Measurements from ENCODE around the gene HBG1. TPM values are rescaled to one million over a fixed set of nuclear protein-coding genes. Genes with fewer than 3 reads are reported as not detected.

Gene HBG1
- total and polyA plus RNA-seq, 3 donors from 2014 or later = not detected

GRCh38 chr11:5291207-5291838 is 41.7 kb upstream of the HBG1 start:
- Histone ChIP-seq H3K4me3 (no peak overlapping the region), H3K36me3 (ENCODE audit: low read depth, missing control alignments) (no peaks in the 10 kb centered on the region), H3K27me3 (no peaks in the 10 kb centered on the region), H3K9me3 (no peaks in the 10 kb centered on the region), H3K27ac (no peak overlapping the region), H3K4me1 (no peaks in the 10 kb centered on the region)
- DNase-seq = no peak
- WGBS, 2 donors = 77 to 90% methylated on average over 1 of the region's 1 CpG
- TF ChIP-seq POLR2A (IDR thresholded peaks at IDR 0.05) (no peak), CTCF (IDR thresholded peaks at IDR 0.05) (peak in 2 of 3 experiments; percentile 10 to 26)
- intact Hi-C loops (cut with DNase I; ENCODE audit: low total_unique reads) = no loop called here

GRCh38 chr11:5290106-5290505 is 40.4 kb upstream of the HBG1 start:
- Histone ChIP-seq H3K4me3 (no peak overlapping the region), H3K9me3 (no peaks in the 10 kb centered on the region), H3K27ac (no peak overlapping the region), H3K36me3 (ENCODE audit: low read depth, missing control alignments) (no peaks in the 10 kb centered on the region), H3K4me1 (no peaks in the 10 kb centered on the region), H3K27me3 (no peaks in the 10 kb centered on the region)
- 83 to 98% methylated on average over 1 of the region's 1 CpG for WGBS, 2 donors
- DNase-seq = no peak
- TF ChIP-seq CTCF (IDR thresholded peaks at IDR 0.05) (no peak), POLR2A (IDR thresholded peaks at IDR 0.05) (no peak)
- intact Hi-C loops (cut with DNase I; ENCODE audit: low total_unique reads) = no loop called here

- H3K4me1 ChIP-seq = no peaks in the 10 kb centered on the region
- H3K27ac ChIP-seq = no peak overlapping the region
- intact Hi-C loops (cut with DNase I; ENCODE audit: low total_unique reads) = no loop called here
- DNase-seq = no peak
- TF ChIP-seq CTCF (IDR thresholded peaks at IDR 0.05) (no peak), POLR2A (IDR thresholded peaks at IDR 0.05) (no peak)
- no peaks in the 10 kb centered on the region for H3K9me3 ChIP-seq
- H3K4me3 ChIP-seq = no peak overlapping the region
- no peaks in the 10 kb centered on the region for H3K27me3 ChIP-seq
- no peaks in the 10 kb centered on the region for H3K36me3 ChIP-seq (ENCODE audit: low read depth, missing control alignments)
Measured at GRCh38 chr11:5289696-5290095, 40.0 kb upstream of the HBG1 start.

GRCh38 chr11:5288906-5289550 is 39.4 kb upstream of the HBG1 start:
- intact Hi-C loops (cut with DNase I; ENCODE audit: low total_unique reads) = no loop called here
- no peaks in the 10 kb centered on the region for H3K36me3 ChIP-seq (ENCODE audit: low read depth, missing control alignments)
- no peaks in the 10 kb centered on the region for H3K4me1 ChIP-seq
- H3K9me3 ChIP-seq = no peaks in the 10 kb centered on the region
- no peak overlapping the region for H3K27ac ChIP-seq
- no peak for DNase-seq
- H3K4me3 ChIP-seq = no peak overlapping the region
- TF ChIP-seq POLR2A (IDR thresholded peaks at IDR 0.05) (no peak), CTCF (IDR thresholded peaks at IDR 0.05) (no peak)
- no peaks in the 10 kb centered on the region for H3K27me3 ChIP-seq
- 80 to 88% methylated on average over 6 of the region's 6 CpGs for WGBS, 2 donors

All from testis (tissue), 3 donors.